HG02884 (cell line): Measurements from ENCODE around the gene NHS.
"Not testable (repeated sequence)": the region's sequence is repeated elsewhere in the genome, so short reads cannot be mapped to it uniquely, and the experiment has no call there.

Experiments
- ATAC-seq: cut with Tn5 transposase; IDR thresholded peaks from one replicate; pipeline ENCODE4 v1.9.1; 2021; ENCODE audit warnings: mild to moderate bottlenecking, moderate library complexity; ENCODE audit not compliant: unreplicated experiment

Gene NHS

DNA sequence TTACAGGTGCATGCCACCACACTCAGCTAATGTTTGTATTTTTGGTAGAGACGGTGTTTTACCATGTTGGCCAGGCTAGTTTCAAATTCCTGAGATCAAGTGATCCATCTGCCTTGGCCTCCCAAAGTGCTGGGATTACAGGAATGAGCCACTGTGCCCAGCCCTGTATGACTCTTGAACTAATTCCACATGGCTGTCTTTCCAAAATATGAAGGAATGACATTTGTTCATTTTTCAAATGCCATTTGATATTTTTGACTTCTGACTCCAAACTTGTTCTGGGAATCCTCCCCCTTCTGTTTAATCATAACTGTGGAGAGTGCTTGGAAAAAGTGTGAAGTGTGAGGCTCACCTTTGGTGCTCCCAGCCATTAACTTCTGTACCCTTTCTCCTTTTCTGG lies 119.2 kb downstream of the NHS start:
- ATAC-seq = no peak

DNA sequence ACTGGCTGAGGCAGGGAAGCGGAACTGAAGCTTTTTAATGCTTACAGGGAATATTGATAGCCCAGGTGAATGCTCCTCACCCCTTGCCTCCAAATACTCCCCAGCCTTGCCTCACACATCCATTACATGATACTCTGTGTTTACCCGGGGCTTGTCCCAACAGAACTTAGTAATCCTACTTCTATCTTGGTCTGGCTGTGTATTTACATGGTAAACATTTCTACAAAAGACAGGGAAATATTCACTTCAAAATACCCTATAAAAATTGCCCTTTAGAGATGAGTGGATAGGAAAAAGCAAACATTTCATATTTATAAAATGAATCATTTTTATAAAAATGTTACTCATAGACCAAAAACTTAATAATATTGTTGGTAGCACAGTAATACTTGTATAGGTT lies 120.1 kb downstream of the NHS start:
- no peak for ATAC-seq

DNA sequence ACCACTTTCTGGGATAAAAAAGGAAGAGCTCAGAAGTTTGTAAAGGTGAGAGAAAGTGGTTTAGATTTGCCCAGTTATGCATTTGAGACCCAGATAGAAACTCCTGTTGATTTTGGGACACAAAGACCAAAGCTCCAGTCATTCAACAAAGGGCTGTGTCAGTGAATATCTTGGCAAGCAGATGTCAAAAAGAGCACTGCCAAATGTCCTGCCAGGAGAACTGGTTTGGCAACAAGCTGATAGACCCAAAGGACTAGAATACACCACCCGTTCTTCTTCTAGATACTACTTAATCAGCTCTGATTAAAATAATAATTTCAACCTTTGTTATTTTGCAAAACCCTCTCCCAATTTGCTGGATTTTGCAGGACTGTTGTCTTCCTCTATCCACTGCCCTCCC lies 121.4 kb downstream of the NHS start:
- no peak for ATAC-seq

- ATAC-seq = no peak
These were observed 122.2 kb downstream of the NHS start for GRCh38 chrX:17497193-17497592.

DNA sequence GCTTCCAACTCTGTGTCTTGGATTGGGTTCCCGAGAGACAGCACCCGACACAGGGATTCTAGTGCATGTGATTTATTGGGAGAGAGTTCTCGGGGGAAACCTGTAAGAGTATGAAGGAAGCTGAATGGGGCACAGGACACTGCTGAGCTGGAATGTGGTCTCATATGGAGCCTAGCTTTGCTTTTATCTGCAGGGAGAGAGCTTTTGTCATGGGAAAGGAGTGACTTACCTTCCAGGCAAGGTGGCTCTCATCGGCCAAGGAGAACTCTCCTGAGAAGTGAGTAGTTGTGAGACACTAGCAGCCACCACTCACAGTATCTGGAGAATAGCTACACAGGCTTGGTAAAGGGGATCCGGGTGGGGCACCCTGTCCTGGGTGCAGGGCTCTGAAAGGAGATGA lies 124.5 kb downstream of the NHS start:
- no peak for ATAC-seq

DNA sequence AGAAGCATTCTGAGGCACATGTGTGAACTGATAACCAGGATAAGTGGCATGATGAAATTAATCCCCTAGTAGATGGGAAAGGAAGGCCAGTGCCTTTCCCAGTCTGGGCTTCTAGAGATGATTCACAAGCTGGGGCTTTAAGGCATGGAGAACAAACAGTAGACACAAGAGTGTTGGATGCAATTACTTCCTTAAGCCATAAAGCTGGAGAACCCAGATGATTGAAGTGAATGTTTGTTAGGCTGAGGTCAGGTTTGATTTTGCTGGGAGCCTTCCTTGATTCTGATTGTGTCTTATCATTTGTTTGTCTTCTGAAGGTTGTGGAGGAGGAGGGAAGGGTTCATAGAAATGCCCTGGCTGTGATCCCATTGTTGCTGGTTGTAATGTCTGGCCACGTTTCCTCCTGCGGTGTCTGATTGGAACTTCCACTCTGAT lies 125.2 kb downstream of the NHS start:
- ATAC-seq = no peak

DNA sequence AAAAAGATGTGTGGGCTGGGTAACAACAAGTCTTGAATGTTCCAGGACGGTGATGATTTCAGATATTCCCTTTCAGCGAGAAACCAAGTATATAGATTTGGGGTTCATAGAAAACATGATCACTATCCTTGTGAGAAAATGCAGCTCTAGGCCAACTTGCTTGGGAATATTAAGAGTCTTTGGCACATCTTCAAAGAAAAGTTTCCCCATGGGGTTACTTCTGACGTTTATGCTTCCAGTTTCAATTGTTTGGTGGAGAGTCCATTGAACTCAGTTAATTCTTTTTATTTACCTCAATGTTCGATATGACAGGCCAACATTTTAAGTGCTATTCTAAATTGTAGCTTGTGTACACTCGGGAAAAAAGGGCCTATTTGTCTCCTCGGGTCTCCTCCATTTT lies 126.7 kb downstream of the NHS start:
- ATAC-seq = no peak

- not testable (repeated sequence) for ATAC-seq
These were observed 131.4 kb downstream of the NHS start for GRCh38 chrX:17506352-17506751.

DNA sequence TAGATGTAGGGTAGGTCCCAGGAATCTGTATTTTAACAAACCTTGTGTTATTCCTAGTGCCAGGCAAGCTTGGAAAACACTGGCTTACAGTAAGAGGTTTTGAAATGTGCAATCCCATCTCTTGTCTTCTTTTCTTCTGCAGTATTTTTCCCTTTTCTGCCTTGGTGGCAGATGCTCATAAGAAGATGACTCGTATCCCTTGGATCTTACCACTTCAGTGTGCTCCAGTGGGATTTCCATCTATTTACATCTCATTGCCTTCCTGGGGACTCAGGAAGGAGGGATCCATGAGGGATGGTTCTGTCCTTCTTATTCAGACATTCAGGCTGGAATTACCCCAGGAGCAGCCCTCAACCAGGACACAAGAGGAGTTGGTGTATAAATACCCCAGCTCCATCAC lies 136.6 kb downstream of the NHS start:
- ATAC-seq = no peak

DNA sequence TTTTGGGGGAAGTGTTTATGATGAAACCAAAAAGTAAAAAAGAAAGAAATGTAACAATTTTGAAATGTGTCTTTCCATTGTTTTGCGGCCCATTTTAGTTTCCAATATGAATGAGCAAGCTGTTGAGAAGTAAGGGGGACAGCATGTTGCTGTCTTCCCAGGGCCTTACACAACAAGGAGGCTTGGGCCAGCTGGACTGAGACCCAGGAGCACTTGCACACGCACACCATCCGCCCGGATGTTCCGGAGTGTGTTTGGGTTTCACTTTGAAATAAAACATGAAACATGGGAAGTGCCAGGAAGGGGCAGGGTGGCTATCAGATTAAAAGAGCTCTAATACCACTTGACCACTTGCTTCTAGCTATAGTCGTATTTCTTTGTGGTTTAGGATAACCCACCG lies 144.4 kb downstream of the NHS start:
- ATAC-seq = no peak

DNA sequence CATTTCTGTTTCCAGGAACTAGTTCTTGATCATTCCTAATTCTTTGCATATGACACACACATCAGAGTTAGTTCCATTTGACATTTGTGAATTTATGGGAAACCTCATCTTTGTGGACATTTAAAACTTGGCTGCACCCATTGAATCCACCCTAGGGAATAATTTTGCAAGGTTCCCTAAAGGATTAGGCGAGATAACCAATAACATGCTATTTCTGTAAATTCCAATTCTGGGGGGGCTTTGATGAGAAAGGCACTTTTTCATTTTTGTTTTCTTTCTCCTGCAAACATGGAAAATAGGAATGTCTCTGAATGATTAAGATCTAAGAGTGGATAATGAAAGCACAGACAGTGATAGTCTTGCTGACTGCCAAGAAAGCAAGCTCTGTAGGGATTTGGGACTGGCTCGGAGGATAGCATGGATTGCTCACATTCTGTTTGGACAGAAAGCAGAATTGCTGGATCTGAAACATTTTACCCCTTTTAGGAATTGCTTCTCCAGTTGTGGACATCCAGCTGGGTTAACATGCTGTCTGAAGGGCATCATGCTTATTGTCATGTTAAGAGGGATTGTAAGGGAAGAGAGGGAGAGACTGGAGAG lies 145.1 kb downstream of the NHS start:
- no peak for ATAC-seq

DNA sequence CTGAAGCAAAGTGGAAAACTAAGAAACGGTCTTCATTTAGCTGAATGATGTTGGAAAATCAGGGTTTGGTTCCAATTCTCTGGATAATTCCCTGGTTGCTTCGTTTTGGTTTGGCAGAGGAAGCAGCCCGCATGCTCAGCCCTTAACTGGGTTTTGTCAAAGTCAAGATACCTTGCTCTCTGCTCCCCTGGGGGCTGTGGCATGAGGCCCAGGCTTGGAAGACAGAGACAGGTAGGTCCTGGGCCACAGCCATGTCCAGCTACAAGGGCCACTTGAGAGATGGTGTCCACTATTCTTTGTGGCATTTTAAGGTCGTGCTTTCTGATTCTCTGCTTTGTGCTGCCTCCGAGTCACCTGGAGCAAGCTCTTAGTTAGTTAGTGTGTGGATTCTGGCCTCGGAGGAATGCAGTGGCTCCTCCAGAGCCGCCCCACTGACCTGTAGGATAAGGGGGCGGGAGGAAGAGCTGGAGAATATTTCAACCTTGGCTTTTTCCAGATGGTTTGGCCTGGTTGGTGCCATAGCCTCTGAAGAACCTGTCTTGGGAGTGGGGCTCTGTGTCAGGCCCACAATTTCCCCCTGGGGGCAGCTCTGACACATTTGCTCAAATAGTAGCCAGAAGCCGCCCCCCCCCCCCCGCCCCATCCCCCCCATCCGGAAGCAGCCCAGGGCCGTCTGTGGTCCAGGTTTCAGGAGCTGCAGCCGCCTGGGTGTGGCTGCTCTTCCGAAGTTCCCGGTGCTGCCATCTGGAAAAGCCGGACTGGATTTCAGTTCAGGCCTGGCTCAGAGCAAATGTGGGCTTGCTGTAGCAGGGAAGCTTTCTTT lies 147.1 kb downstream of the NHS start:
- no peak for ATAC-seq

GRCh38 chrX:17525266-17525665 lies 150.3 kb downstream of the NHS start:
- no peak for ATAC-seq

DNA sequence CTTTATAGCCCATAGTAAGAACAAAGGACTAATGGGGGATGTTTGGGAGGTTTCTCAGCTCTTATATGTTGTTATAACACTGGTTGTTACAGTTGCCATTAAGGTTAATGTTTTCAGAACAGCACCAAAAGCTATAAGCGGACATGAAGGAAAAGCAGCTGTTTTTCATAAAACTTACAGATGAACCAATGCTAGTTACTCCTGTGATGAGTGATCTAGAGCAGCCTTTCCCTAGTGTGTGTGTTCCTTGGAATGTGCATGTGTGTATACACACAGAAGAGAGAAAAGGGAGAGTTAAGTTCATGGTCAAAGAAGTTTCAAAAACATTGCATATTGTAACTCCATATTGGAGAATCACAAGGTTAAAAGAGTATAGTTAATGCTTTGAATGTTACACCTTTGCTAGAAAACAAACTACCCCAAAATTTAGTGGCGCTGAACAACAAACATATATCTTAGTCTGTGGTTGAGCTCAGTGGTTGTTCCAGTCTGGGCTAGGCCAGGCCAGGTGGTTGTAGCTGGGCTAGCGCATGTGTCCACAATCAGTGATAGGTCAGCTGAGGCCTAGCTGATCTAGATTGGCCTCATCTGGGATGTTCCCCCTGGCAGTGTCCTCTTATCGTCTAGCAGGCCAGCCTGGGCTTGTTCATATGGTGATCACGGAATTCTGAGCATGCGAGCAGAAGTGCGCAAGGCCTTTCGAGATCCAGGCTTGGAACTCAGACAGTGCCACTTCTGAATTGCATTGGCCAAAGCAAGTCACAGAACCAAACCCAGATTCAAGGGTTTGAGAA lies 151.0 kb downstream of the NHS start:
- ATAC-seq = no peak

- ATAC-seq = no peak
These were observed 152.2 kb downstream of the NHS start for GRCh38 chrX:17527135-17527701.

GRCh38 chrX:17527922-17528321 lies 152.9 kb downstream of the NHS start:
- ATAC-seq = no peak

GRCh38 chrX:17529151-17529745 lies 154.2 kb downstream of the NHS start:
- no peak for ATAC-seq

GRCh38 chrX:17531500-17531899 lies 156.5 kb downstream of the NHS start:
- ATAC-seq = no peak

GRCh38 chrX:17535229-17535628 lies 160.2 kb downstream of the NHS start:
- no peak for ATAC-seq

DNA sequence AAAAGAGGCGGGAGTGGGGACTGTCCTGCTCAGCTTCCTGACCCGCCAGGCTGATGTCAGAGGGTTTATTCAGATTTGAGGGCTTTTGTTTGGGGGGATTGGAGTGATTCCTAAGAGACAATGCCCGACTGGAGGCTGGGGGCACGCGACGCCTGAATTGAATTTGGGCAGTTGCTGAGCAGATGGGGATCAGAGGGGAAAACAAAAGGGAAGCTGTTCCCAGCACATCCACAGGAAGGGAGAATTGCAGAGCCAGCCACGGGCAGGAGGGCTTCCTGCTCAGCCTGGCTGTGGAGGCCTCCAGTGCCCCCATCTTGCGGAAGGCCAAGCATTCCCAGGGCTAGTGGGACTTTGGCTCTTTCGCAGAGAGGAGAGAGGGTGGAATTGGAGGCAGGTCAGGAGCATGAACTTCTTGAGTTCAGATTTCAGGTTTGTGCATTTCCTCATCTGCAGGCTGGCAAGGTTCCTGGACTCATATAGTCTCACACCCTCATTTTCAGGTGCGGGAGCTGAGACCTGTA lies 162.8 kb downstream of the NHS start:
- ATAC-seq = no peak

DNA sequence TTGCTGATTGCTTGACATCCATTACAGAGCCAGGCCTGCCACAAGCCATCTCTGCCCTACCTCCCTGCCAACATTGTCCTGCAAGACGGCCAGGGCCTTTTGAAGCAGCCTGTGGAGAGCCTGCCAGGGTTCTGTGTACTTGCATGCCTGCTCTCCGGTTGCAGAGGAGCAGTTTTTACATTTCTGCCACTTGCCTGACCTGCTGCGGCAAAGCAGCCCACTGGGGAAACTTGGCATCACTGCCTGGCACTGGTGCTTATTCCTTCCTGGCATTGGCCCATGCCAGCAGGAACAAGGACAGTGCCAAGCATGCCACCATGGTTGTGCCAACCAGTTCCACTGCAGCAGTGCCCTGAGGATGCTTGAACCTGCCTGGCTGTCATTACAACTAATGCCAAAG lies 167.1 kb downstream of the NHS start:
- no peak for ATAC-seq
